Renal pelvis (tissue), 12 donors: ENCODE results near the gene LRRFIP2. TPM values are rescaled to one million over a fixed set of nuclear protein-coding genes. Genes with fewer than 3 reads are reported as not detected.
"Not testable (repeated sequence)": the region's sequence is repeated elsewhere in the genome, so short reads cannot be mapped to it uniquely, and the experiment has no call there.

Experiments
- DNase-seq: peaks from one replicate; pipeline ENCODE4 v3.0.0-alpha.2; 2013
- long read RNA-seq, 16 experiments: transcript quantifications; one replicate each; lab custom pipeline, GENCODE V29; 2026
- polyA plus RNA-seq, 3 donors: library from polyadenylated mRNA; unstranded; fragments of 120-200 nt; gene quantifications; one replicate each; pipeline ENCODE4 v1.2.1, GENCODE V29; 2013; ENCODE audit not compliant: insufficient read length in 3 of 3

The LRRFIP2 gene, protein sequence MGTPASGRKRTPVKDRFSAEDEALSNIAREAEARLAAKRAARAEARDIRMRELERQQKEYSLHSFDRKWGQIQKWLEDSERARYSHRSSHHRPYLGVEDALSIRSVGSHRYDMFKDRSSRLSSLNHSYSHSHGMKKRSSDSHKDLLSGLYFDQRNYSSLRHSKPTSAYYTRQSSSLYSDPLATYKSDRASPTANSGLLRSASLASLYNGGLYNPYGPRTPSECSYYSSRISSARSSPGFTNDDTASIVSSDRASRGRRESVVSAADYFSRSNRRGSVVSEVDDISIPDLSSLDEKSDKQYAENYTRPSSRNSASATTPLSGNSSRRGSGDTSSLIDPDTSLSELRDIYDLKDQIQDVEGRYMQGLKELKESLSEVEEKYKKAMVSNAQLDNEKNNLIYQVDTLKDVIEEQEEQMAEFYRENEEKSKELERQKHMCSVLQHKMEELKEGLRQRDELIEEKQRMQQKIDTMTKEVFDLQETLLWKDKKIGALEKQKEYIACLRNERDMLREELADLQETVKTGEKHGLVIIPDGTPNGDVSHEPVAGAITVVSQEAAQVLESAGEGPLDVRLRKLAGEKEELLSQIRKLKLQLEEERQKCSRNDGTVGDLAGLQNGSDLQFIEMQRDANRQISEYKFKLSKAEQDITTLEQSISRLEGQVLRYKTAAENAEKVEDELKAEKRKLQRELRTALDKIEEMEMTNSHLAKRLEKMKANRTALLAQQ
- 10 to 100 TPM; 38.1 to 40.5 (median 39.8) TPM for polyA plus RNA-seq
- long read RNA-seq, donor 1, partial matches to known transcripts = 12 of 18 reads
- long read RNA-seq, donor 1, other reads (novel, unspliced or antisense) = 0 of 18 reads
- long read RNA-seq, donor 2, transcript LRRFIP2-202 (14 exons, 2,821 nt) = major isoform, 5 of 55 reads
- long read RNA-seq, donor 2, transcript LRRFIP2-205 (15 exons, 2,522 nt) = major isoform, 5 of 55 reads
- long read RNA-seq, donor 2, partial matches to known transcripts = 25 of 55 reads
- long read RNA-seq, donor 2, other reads (novel, unspliced or antisense) = 15 of 55 reads
- long read RNA-seq, donor 3, partial matches to known transcripts = 15 of 19 reads
- long read RNA-seq, donor 3, other reads (novel, unspliced or antisense) = 0 of 19 reads
- long read RNA-seq, donor 4, partial matches to known transcripts = 17 of 24 reads
- long read RNA-seq, donor 4, other reads (novel, unspliced or antisense) = 0 of 24 reads
- long read RNA-seq, donor 5, partial matches to known transcripts = 5 of 6 reads
- long read RNA-seq, donor 5, other reads (novel, unspliced or antisense) = 0 of 6 reads
- long read RNA-seq, donor 6, partial matches to known transcripts = 19 of 25 reads
- long read RNA-seq, donor 6, other reads (novel, unspliced or antisense) = 0 of 25 reads
- long read RNA-seq, donor 7, partial matches to known transcripts = 6 of 12 reads
- long read RNA-seq, donor 7, other reads (novel, unspliced or antisense) = 0 of 12 reads
- long read RNA-seq, donor 8, partial matches to known transcripts = 10 of 16 reads
- long read RNA-seq, donor 8, other reads (novel, unspliced or antisense) = 0 of 16 reads
- long read RNA-seq, donor 9, partial matches to known transcripts = 51 of 57 reads
- long read RNA-seq, donor 9, other reads (novel, unspliced or antisense) = 0 of 57 reads
- long read RNA-seq, donor 10, partial matches to known transcripts = 14 of 19 reads
- long read RNA-seq, donor 10, other reads (novel, unspliced or antisense) = 0 of 19 reads
- long read RNA-seq, donor 11, partial matches to known transcripts = 7 of 10 reads
- long read RNA-seq, donor 11, other reads (novel, unspliced or antisense) = 0 of 10 reads
- long read RNA-seq, donor 12, transcript LRRFIP2-205 (15 exons, 2,522 nt) = major isoform, 8 of 39 reads
- long read RNA-seq, donor 12, partial matches to known transcripts = 24 of 39 reads
- long read RNA-seq, donor 12, other reads (novel, unspliced or antisense) = 0 of 39 reads
- long read RNA-seq, donor 13, partial matches to known transcripts = 8 of 12 reads
- long read RNA-seq, donor 13, other reads (novel, unspliced or antisense) = 0 of 12 reads
- long read RNA-seq, donor 14 = 0 reads
- long read RNA-seq, donor 15, partial matches to known transcripts = 46 of 58 reads
- long read RNA-seq, donor 15, other reads (novel, unspliced or antisense) = 0 of 58 reads
- long read RNA-seq, donor 16, transcript LRRFIP2-205 (15 exons, 2,522 nt) = major isoform, 5 of 23 reads
- long read RNA-seq, donor 16, partial matches to known transcripts = 12 of 23 reads
- long read RNA-seq, donor 16, other reads (novel, unspliced or antisense) = 0 of 23 reads

DNA sequence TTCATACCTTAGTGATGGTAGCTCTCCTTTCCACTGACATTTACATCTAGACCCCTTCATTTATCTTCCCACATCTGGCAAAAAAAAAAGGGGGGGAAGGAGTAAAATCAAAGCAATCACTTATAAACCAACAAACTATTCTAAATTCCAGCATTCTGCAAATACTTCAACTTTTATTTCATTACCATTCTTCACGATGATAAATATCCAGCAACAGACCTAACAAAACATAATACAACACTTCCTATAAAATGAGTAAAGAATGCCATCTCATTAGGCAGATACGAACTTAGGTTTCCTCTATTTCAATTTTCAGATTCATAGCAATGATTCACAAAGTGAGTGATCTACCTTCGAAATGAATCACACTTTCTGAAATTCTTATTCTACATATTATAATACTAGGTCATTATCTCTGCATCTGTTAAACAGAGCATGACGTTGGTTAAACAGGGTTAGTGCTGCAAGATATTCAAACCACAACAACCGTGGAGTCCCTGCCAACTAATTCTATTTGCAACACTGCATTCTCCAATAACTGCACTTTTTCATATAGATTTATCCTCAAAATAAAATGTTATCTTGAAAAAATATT lies at the start of gene LRRFIP2:
Gene LRRFIP2 (minus strand): TSS at position 51 of the 595 bp plus-strand sequence. CDS start 25,599 bp downstream, outside the sequence.
- no peak for DNase-seq

DNA sequence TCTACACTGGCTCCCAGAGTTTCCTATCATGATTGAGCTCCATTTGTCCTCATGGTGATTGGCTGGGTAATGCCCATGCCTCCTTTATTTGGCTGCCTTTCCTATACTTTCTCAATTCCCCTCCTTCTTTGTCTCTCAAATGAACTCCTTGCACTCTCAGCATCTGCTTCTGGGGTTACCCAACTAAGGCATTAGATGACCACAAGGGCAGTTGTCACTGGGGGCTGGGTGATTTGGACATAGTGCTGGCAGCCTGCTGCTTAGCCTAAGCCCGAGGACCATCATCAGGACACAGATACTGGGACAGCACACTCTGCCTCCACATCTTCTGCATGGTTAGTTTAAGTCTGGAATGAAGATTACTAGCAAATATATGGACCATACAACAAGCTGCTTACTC lies 49.2 kb upstream of the LRRFIP2 start:
- DNase-seq = no peak

DNA sequence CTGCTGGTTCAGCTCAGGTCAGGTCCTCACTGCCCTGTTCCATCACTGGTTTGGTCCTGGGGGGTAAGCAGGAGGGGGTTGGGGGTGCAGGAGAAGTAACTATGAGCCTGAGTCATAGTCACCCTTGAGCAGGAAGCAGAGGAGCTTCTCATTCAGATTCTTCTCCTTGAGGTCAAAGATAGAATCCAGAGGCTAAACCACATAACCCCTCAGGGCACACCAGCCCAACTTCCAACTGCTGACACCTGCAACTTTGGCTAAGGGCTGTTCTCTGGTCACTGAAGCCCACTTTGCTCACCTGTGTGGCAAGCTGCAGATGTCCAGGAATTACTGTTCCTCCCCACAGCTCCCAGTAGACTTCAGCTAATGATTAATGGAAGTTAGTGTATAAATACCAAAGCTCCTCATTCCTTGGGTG lies 48.8 kb upstream of the LRRFIP2 start:
- DNase-seq = no peak

DNA sequence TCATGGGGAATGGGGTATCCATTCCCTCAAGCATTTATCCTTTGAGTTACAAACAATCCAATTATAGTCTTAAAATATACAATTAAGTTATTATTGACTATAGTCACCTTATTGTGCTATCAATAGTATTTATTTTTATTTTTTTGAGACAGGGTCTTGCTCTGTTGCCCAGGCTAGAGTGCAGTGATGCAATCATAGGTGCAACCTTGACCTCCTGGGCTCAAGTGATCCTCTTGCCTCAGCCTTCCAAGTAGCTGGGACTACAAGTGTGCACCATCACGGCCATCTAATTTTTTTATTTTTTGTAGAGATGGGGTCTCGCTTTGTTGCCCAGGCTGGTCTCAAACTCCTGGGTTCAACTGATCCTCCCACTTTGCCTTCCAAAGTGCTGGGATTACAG lies 48.2 kb upstream of the LRRFIP2 start:
- not testable (repeated sequence) for DNase-seq

DNA sequence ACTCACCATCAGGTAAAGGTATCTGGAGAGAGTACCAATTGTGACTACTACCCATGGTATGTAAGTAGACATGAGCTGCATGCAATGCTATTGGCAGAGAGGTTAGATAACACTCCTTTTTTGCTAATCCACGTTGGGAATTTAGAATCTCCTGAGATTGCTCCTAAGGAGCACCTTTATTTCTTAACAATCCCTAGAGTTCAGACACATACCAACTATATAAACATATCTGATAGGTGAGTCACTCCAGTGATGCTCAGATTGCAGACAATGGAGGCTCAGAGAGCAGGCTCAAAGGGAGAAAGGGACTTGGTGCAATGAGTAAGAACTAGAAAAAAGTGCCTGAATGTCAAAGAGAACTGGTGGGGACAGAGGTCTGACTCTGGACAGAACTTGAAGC lies 47.0 kb upstream of the LRRFIP2 start:
- no peak for DNase-seq

DNA sequence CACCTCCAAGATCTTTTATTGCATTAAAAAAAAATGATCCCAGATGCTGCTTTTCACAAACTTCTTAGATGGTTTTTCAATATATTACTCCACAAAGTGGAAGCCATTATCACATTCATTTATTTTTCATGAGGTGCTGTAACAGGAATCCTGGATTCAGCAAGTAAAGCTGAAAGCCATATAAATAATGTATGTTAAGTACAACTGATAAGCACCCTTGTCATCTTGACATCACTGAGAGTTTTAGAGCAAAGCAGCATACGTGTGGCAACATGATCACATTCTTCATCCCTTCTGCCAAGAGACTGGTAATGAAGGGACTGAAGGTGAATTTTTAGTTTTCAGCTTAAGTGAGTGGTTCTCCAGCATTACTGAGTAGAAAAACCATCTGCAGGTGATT lies 44.9 kb upstream of the LRRFIP2 start:
- DNase-seq = no peak

DNA sequence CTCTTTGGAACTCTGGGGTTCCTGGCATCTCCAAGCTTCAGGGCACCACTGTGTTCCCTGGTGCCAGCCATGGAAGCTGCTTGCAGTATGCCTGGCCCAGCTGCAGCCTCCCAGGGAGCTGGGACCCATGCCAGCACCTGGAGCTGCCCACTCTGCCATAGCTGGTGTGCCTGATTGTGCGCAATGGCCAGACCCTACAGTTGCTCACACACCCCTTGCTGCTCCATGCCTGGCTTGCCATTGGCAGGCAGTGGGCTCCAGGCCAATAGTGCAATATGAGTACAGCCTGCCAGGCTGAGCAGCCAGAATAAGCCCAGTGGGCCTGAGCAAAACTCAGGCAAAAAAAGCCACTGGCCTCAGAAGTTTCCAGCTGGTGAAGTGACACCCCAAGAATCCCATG lies 43.8 kb upstream of the LRRFIP2 start:
- no peak for DNase-seq

DNA sequence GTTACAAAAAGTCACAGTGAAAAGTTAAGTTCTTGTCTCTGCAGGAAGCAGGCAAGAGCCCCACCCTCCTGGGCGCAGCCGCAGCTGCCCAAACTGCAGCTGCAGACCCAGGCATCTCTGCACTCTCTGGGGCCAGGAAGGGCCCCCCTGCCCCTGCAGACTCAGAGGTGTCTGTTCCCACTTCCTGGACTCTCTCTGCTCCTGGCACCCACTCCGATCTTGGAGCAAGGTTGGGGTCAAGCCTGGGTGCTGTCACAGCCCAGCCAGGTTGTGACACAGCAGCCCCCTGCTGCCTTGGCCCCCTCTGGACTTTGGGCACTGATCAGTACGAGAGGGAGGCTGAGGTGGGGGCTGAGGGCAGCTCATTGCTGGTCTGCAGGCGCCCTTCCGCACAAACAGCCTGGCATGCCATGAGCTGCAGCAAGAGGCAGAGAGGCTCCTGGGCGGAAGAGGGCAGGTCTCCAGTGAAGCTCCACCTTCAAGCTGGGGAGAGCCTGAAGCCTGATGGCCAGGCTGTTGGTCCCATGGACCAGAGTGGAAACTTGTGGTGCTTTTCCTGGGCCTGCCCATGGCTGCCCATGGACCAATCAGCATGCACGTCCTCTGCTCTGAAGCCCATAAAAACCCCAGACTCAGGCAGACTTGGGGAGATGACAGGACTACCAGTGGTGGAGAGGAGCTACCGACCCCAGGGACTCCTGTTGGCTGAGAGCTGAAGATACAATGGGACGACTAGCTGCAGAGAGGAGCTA lies 42.9 kb upstream of the LRRFIP2 start:
- no peak for DNase-seq

DNA sequence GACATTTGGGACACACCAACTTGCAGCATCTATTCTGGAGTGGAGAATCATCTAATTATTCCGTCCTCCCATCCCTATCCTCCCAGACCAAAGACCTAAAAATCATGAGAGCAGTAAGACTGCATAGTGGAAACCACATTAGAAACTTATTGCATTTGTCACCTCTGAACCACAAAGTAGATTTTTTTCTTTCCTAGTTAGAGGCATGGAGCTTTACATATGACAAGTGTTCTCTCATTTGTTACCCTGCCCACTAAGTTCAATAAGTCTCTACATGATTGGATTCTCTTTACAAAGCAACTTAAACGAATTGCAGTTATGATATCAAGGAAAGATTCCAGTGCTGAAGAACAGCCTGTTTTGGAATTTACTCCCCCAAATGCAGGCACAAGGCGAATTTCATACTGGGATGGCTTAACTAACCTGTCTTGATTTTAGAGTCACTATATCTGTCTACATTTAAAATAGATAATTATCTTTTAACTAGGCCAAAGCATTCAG lies 42.3 kb upstream of the LRRFIP2 start:
- DNase-seq = no peak

DNA sequence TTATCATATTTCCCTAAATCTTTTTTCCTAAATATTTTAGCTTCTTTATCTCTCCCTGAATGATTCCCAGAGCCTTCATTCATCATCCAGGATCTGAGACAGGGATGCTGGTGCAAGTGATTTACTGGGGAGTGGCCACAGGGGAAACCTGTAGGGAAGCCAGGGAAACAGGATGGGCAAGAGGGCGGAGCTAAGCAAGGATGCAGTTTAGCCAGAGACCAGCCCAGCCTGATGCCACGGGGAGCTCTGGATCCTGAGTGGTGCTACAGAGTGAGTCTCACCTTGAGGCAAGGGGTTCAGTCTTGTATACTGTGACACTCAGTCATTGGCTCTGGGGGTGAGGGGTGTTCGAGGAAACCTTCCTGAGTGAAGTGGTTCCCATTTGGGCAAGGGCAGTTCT lies 39.7 kb upstream of the LRRFIP2 start:
- DNase-seq = no peak

DNA sequence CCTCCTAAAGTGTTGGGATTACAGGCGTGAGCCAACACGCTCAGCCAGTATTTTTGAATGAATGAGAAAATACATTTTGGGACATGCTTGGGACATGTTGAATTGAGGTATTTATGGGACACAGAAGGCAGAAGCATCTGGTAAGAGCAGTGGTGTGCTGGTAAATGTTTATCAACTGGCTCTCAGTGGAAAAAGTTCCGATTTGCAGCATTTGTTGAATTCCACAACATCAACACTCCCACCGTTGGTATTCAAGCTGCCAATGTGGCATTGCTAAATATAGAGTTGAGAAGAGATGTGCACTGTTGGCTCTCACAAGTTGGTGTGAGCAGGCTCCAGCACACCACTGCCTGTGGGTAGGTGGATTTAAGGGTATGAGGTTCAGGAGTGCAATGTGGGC lies 35.8 kb upstream of the LRRFIP2 start:
- no peak for DNase-seq

DNA sequence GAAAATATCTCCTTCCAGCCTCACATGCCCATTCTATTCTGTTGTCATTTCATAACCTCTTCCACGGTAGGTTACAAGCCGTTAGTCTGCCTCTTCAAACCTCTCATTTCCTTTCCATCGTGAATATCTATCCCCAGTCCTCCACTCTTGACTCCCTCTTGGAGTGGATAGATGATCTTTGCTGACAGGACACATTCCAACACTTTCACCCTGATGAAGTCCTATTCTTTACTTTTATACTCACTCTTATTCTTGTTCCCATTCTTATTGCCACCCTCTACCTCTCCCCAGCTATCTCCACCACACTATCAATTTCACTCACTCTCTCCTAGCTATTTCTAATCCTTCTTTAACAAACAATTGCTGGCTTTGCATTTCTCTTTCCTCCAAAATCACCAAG lies 34.2 kb upstream of the LRRFIP2 start:
- DNase-seq = not testable (repeated sequence)

DNA sequence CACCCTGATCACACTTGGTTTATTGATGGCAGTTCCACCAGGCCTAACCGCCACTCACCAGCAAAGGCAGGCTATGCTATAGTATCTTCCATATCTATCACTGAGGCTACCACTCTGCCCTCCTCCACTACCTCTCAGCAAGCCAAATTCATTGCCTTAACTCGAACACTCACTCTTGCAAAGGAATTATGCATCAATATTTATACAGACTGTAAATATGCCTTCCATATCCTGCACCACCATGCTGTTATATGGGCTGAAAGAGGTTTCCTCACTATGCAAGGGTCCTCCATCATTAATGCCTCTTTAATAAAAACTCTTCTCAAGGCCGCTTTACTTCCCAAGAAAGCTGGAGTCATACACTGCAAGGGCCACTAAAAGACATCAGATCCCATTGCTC lies 33.6 kb upstream of the LRRFIP2 start:
- not testable (repeated sequence) for DNase-seq

DNA sequence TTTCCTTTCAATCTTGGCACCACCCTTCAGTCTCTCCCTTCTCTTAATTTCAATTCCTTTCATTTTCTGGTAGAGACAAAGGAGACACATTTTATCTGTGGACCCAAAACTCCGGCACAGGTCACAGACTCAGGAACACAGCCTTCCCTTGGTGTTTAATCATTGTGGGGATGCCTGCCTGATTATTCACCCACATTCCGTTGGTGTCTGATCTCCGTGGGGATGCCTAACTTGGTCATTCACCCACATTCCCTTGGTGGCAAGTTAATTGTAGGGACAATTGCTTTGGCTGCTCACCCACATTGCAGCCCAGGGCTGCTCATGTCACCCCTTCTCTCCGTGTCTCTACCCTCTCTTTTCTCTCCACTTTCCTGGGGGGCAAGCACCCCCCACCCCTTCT lies 31.7 kb upstream of the LRRFIP2 start:
- not testable (repeated sequence) for DNase-seq

DNA sequence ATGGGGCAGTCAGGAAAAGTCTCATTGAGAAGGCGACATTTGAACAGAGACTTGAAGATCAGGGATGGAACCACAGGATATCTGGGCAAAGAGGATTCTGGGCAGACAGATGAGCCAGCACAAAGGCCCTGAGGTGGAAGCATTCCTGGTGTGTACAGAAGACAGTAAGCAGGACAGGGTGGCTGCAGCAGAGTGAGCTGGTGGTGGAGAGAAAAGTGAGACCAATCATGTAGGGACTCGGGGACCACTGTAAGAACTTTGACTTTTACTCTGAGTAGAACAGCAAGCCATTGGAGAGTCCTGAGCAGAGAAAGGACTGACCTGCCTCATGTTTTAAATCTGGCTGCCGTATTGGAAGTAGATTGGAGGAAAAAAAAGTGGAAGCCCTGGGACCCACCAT lies 29.9 kb upstream of the LRRFIP2 start:
- DNase-seq = no peak

DNA sequence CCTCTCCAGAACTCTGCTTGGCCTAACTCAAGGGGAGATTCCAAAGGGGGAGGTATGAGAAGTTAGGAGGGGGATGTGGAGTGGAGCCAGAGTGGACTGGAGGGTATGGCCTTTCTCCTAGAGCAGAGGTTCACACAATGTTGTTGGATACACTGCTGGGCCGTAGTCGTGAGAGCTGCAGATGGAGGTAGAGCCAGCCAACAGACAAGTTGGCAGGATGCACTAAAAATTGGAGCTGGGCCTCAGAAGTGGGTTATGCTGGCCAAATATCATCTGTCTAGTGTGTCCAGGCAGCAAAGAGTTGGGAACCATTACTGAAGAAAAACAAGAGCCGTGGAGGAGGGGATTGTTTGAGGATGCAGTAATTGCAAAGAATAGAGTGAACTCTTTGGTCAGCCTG lies 27.7 kb upstream of the LRRFIP2 start:
- no peak for DNase-seq

DNA sequence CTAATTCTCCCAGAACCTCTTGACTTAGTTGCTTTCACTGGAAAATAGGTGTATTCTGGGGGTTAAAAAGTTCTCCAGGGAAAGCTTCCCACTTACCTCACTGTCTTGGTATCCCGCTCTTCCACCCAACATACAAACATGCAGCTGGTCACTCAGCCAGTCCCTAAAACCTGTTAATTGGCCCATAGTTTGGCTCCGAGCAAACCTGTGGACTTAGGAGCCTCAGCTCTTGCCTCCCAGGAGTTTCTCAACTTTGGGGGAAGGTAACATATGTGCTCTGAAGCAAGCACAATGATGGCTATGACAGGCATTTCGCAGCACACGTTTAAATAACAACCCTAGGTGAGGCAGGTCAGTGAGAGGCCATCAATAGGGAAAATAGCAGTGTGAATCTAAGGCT lies 25.8 kb upstream of the LRRFIP2 start:
- DNase-seq = no peak

DNA sequence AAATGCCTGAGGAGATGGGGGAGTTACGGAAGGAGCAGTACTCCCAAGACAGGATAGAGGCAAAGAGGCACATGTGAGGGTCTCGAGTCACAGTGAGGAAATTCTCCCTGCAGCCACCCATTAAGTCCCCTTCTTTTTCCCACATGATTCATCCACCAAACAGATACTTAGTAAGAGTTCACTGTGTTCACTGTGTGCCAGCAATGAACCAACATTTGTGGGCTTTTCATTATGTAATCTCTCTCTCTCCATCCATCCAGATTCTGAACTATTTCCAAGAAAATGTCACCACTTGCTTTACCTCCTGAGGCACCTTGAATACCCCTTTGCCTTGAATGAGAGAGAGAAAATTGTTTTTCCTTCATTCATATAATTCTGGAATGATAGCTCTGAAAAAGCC lies 24.6 kb upstream of the LRRFIP2 start:
- DNase-seq = no peak
